HCT116 (cell line): ENCODE data around the gene GCK.

Experiments used
- EZH2phosphoT487 ChIP-seq: fragments of 200-600 bp; IDR thresholded peaks from 2 replicates; pipeline ENCODE4 v1.6.1; 2018; ENCODE audit warnings: antibody characterized with exemption, borderline replicate concordance
- POLR2A ChIP-seq: IDR thresholded peaks from 2 replicates; pipeline ENCODE4 v1.7.0; 2011; ENCODE audit warnings: borderline replicate concordance; ENCODE audit not compliant: insufficient read depth, insufficient read length; ENCODE audit errors: extremely low read depth
- POLR2AphosphoS5 ChIP-seq: IDR thresholded peaks from 2 replicates; pipeline ENCODE4 v1.6.1; 2011; ENCODE audit warnings: mild to moderate bottlenecking, low read depth, low read length, moderate library complexity
- TF ChIP-seq, protein P1 (sequence below), 3 experiments: fragments of 200-600 bp in 1 of 3; sonication (generic) in 1 of 3; IDR thresholded peaks in 2 of 3; conservative IDR thresholded peaks in 1 of 3; 2 replicates each; pipeline ENCODE4 v1.5.1; 2012 to 2017; ENCODE audit warnings: low read depth in 2 of 3, low read length in 2 of 3, antibody characterized with exemption in 1 of 3, borderline replicate concordance in 1 of 3, control low read depth in 1 of 3, mild to moderate bottlenecking in 1 of 3, mixed read lengths in 1 of 3, mixed run types in 1 of 3, moderate library complexity in 1 of 3; ENCODE audit not compliant: insufficient read depth in 1 of 3
- TF ChIP-seq, protein P2 (sequence below): IDR thresholded peaks from 2 replicates; pipeline ENCODE4 v1.6.1; 2012; ENCODE audit warnings: low read depth

DNA sequence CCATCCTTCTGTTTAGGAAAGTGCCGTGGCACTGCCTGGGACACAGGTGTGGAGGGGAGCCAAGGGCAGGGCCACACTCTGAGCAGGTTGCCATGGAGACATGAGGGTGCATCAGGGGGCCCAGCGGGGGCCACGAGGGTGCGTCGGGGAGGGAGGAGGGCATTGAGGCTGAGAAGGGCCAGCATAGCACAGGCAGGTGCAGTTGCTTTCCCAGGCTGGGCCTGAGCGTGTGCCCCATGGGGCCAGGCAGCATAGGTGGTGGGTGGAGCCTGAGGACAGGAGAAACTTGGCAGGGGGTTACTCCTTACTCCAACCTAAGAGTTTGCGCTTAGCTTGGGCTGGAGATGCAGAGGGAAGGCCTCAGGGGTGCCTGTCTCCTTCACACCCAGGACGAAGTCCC is 26.8 kb upstream of the GCK start:
- TF ChIP-seq, protein P1, sequence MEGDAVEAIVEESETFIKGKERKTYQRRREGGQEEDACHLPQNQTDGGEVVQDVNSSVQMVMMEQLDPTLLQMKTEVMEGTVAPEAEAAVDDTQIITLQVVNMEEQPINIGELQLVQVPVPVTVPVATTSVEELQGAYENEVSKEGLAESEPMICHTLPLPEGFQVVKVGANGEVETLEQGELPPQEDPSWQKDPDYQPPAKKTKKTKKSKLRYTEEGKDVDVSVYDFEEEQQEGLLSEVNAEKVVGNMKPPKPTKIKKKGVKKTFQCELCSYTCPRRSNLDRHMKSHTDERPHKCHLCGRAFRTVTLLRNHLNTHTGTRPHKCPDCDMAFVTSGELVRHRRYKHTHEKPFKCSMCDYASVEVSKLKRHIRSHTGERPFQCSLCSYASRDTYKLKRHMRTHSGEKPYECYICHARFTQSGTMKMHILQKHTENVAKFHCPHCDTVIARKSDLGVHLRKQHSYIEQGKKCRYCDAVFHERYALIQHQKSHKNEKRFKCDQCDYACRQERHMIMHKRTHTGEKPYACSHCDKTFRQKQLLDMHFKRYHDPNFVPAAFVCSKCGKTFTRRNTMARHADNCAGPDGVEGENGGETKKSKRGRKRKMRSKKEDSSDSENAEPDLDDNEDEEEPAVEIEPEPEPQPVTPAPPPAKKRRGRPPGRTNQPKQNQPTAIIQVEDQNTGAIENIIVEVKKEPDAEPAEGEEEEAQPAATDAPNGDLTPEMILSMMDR (IDR thresholded peaks at IDR 0.05 in 2 of 3, conservative IDR thresholded peaks at IDR 0.05 in 1 of 3; ENCODE audit: borderline replicate concordance in 1 of 3, insufficient read depth in 1 of 3, low read depth in 2 of 3, low read length in 2 of 3), result no peak
- TF ChIP-seq POLR2AphosphoS5 (no peak), EZH2phosphoT487 (no peak), POLR2A (no peak)
- TF ChIP-seq, protein P2, sequence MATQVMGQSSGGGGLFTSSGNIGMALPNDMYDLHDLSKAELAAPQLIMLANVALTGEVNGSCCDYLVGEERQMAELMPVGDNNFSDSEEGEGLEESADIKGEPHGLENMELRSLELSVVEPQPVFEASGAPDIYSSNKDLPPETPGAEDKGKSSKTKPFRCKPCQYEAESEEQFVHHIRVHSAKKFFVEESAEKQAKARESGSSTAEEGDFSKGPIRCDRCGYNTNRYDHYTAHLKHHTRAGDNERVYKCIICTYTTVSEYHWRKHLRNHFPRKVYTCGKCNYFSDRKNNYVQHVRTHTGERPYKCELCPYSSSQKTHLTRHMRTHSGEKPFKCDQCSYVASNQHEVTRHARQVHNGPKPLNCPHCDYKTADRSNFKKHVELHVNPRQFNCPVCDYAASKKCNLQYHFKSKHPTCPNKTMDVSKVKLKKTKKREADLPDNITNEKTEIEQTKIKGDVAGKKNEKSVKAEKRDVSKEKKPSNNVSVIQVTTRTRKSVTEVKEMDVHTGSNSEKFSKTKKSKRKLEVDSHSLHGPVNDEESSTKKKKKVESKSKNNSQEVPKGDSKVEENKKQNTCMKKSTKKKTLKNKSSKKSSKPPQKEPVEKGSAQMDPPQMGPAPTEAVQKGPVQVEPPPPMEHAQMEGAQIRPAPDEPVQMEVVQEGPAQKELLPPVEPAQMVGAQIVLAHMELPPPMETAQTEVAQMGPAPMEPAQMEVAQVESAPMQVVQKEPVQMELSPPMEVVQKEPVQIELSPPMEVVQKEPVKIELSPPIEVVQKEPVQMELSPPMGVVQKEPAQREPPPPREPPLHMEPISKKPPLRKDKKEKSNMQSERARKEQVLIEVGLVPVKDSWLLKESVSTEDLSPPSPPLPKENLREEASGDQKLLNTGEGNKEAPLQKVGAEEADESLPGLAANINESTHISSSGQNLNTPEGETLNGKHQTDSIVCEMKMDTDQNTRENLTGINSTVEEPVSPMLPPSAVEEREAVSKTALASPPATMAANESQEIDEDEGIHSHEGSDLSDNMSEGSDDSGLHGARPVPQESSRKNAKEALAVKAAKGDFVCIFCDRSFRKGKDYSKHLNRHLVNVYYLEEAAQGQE, result no peak
